Prostate gland (tissue), 2 donors: ENCODE results near the gene CGB2.

Source experiments
- CTCF ChIP-seq, 4 experiments: fragments of 200-600 bp in 2 of 4; fragments of 450-650 bp in 2 of 4; sonication (generic) in 2 of 4; IDR thresholded peaks; 1 replicate in 3 of 4; 2 replicates in 1 of 4; pipeline ENCODE4 v1.5.1; 2016 to 2019; ENCODE audit warnings: antibody characterized with exemption in 4 of 4, mild to moderate bottlenecking in 2 of 4, moderate library complexity in 2 of 4
- POLR2A ChIP-seq: fragments of 450-650 bp; IDR thresholded peaks from one replicate; pipeline ENCODE4 v1.6.1; 2016; ENCODE audit warnings: antibody characterized with exemption, mild to moderate bottlenecking

GRCh38 chr19:49064768-49065611 lies 33.3 kb downstream of the CGB2 start, which contains the start of gene NTF4:
- TF ChIP-seq CTCF (IDR thresholded peaks at IDR 0.05) (no peak), POLR2A (no peak)
